Measurements from ENCODE around the gene RHOV. TPM values are rescaled to one million over a fixed set of nuclear protein-coding genes. Genes with fewer than 3 reads are reported as not detected.

Gene RHOV
- total and polyA plus RNA-seq, 9 donors, result 0.06 to 3.0 (median 0.32) TPM

DNA sequence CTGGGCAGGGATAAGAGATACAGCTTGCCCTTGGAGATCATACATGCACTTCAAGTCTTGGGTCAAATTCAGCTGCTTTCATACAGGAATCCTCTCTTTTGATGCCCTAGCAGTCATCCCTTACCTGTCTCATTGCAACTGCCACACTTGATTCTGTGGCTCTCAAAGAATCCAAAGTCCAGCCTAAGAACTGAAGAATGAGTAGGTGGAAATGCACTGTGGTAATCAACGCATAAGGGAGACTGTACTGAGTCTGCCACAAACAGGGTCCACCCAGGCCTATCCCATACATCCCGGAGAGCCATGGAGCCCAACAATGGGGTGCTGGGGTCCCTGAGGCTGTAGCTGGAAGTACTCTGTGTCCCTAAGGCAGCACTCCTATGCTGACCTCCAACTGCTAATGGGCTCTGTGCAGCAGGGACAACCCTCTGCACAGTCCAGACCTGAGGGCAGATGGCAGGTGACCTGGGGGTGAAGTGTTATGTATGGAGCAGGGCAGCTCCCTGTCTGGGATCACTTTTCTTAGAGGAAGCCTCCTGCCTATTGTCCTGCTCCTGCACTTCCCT lies 18.5 kb upstream of the RHOV start:
- 90% methylated on average over 2 of the region's 2 CpGs for whole genome bisulfite sequencing (ENCODE audit: insufficient coverage)

DNA sequence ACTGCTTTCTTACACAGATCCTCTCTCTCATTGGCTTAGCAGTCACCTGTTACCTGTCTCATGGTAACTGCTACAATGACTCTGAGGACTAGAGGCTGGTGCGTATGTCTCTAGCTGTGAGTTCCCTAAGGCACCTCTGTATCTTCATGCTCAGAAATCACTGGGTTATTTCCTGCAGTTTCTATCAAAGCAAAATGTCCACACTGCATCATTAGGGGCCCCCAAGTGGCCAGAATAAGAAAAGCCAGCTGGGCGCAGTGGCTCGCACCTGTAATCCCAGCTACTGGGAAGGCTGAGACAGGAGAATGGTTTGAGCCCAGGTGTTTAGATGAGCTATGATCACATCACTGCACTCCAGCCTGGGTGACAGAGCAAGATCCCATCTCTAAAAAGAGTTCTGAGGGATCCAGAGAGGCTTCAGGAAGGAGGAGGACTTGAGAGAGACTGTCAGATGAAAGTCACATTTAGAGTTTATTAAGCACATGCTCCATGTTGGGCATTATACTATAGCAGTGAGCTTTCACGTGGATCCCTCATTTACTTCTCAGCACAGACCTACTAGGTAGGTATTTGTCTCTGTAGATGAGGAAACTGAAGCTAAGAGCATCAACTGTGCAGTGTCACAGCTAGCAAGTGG lies 17.9 kb upstream of the RHOV start:
- peaks cover 2% of the 10 kb centered on the region for H3K27me3 ChIP-seq (ENCODE audit: control insufficient read depth, insufficient read depth, low read length)
- no peaks in the 10 kb centered on the region for H3K9me3 ChIP-seq (replicated peaks; ENCODE audit: control insufficient read depth, low read depth, low read length)
- H3K4me3 ChIP-seq (ENCODE audit: low read length), result no peak overlapping the region
- peaks cover 18% of the 10 kb centered on the region for H3K4me1 ChIP-seq (ENCODE audit: control insufficient read depth, insufficient read depth, low read length)
- 29% methylated on average over 1 of the region's 4 CpGs for WGBS (ENCODE audit: insufficient coverage)
- no peak overlapping the region for H3K27ac ChIP-seq (ENCODE audit: low read length)
- peak; percentile 51 for DNase-seq
- peaks cover 9% of the 10 kb centered on the region for H3K36me3 ChIP-seq (ENCODE audit: control insufficient read depth, insufficient read depth, low read length)

More for the DNA sequence above, 18.5 kb upstream of the RHOV start:
- Histone ChIP-seq H3K27me3 (ENCODE audit: control insufficient read depth, insufficient read depth, low read length) (peaks cover 2% of the 10 kb centered on the region), H3K4me3 (ENCODE audit: low read length) (no peak overlapping the region), H3K4me1 (ENCODE audit: control insufficient read depth, insufficient read depth, low read length) (peaks cover 18% of the 10 kb centered on the region), H3K9me3 (replicated peaks; ENCODE audit: control insufficient read depth, low read depth, low read length) (no peaks in the 10 kb centered on the region), H3K27ac (ENCODE audit: low read length) (no peak overlapping the region), H3K36me3 (ENCODE audit: control insufficient read depth, insufficient read depth, low read length) (peaks cover 11% of the 10 kb centered on the region)
- no peak for DNase-seq

DNA sequence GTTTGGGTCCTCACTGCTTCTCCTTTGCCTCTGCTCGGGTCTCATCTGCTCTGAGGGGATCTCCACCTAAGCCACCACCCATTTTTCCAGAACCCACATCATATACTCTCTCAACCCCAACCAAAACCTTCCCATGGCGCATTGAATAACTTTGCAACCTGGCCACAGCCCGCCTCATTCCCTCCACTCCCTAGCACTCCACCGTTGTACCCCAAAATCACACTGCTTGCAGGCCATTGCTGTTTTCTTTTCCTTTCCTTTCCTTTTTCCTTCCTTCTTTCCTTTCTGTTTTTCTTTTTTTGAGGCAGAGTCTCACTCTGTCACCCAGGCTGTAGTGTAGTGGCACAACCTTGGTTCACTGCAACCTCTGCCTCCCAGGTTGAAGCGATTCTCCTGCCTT lies 17.1 kb upstream of the RHOV start:
- H3K9me3 ChIP-seq (replicated peaks; ENCODE audit: control insufficient read depth, low read depth, low read length), result no peaks in the 10 kb centered on the region
- 88% methylated on average over 4 of the region's 5 CpGs for WGBS (ENCODE audit: insufficient coverage)
- H3K4me3 ChIP-seq (ENCODE audit: low read length), result no peak overlapping the region
- H3K4me1 ChIP-seq (ENCODE audit: control insufficient read depth, insufficient read depth, low read length), result peaks cover 21% of the 10 kb centered on the region
- no peak overlapping the region for H3K27ac ChIP-seq (ENCODE audit: low read length)
- DNase-seq, result no peak
- peaks cover 4% of the 10 kb centered on the region for H3K36me3 ChIP-seq (ENCODE audit: control insufficient read depth, insufficient read depth, low read length)
- peaks cover 2% of the 10 kb centered on the region for H3K27me3 ChIP-seq (ENCODE audit: control insufficient read depth, insufficient read depth, low read length)

DNA sequence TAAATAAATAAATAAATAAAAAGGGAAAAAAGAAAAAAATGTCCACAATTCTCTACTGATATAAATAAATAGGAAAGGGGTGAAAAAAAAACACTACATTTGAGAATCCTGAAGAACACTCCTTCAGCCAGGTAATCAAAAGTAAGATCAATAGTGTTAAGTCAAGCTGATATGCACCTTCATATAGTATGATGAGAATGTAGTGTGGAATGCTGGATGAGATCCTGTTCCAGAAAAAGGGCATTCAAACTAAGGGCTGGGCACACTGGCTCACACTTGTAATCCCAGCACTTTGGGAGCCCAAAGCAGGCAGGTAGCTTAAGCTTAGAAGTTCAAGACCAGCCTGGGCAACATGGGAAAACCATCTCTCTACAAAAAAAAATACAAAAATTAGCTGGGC lies 15.1 kb upstream of the RHOV start:
- Histone ChIP-seq H3K4me1 (ENCODE audit: control insufficient read depth, insufficient read depth, low read length) (peaks cover 11% of the 10 kb centered on the region), H3K36me3 (ENCODE audit: control insufficient read depth, insufficient read depth, low read length) (no peaks in the 10 kb centered on the region), H3K27me3 (ENCODE audit: control insufficient read depth, insufficient read depth, low read length) (peaks cover 2% of the 10 kb centered on the region), H3K4me3 (ENCODE audit: low read length) (no peak overlapping the region), H3K27ac (ENCODE audit: low read length) (no peak overlapping the region), H3K9me3 (replicated peaks; ENCODE audit: control insufficient read depth, low read depth, low read length) (no peaks in the 10 kb centered on the region)
- DNase-seq, result no peak

DNA sequence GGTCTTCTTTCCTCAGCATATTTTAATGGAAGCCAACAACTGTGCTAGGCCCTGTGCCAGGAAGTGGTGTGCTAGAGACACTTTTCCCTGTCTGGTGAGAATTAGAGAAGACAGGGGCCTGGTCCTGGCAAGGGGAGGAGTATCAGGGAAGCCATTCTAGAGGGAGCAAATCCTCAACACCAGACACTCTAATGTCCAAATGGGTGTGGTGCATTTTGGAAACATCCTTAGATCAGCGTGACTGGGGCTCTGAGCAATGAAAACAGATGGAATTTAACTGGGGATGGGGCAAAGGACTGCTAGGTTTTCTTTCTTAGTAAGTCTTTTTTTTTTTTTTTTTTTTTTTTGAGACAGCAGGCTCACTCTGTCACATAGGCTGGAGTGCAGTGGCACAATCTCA lies 12.6 kb upstream of the RHOV start:
- H3K4me3 ChIP-seq (ENCODE audit: low read length), result no peak overlapping the region
- H3K36me3 ChIP-seq (ENCODE audit: control insufficient read depth, insufficient read depth, low read length), result no peaks in the 10 kb centered on the region
- no CpG with 5 or more reads among the region's 1 CpG for WGBS (ENCODE audit: insufficient coverage)
- peaks cover 5% of the 10 kb centered on the region for H3K9me3 ChIP-seq (replicated peaks; ENCODE audit: control insufficient read depth, low read depth, low read length)
- no peak overlapping the region for H3K27ac ChIP-seq (ENCODE audit: low read length)
- no peaks in the 10 kb centered on the region for H3K27me3 ChIP-seq (ENCODE audit: control insufficient read depth, insufficient read depth, low read length)
- H3K4me1 ChIP-seq (ENCODE audit: control insufficient read depth, insufficient read depth, low read length), result peaks cover 3% of the 10 kb centered on the region
- no peak for DNase-seq

DNA sequence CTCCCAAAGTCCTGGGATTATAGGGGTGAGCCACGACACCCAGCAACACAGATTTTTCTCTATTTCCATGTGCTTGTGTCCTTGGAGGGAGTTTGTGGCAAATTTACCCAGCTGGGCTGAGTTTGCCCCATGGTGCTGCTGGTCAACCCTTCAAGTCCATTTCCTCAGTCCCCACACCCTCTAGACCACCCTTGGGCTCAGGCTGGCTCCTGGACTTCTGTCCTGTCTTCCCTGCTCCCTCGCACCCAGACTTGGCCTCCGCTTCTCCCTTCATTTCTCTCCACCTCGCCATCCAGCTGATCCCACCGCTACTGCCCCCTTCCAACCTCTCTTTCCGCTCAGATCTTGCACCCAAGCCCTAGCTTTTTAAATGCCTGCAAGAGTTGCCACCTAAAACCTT lies 7.3 kb upstream of the RHOV start:
- Histone ChIP-seq H3K4me3 (ENCODE audit: low read length) (no peak overlapping the region), H3K27me3 (ENCODE audit: control insufficient read depth, insufficient read depth, low read length) (no peaks in the 10 kb centered on the region), H3K4me1 (ENCODE audit: control insufficient read depth, insufficient read depth, low read length) (peaks cover 1% of the 10 kb centered on the region), H3K27ac (ENCODE audit: low read length) (no peak overlapping the region), H3K36me3 (ENCODE audit: control insufficient read depth, insufficient read depth, low read length) (no peaks in the 10 kb centered on the region), H3K9me3 (replicated peaks; ENCODE audit: control insufficient read depth, low read depth, low read length) (peaks cover 5% of the 10 kb centered on the region)
- DNase-seq, result no peak
- 94% methylated on average over 5 of the region's 6 CpGs for WGBS (ENCODE audit: insufficient coverage)

- Histone ChIP-seq H3K27me3 (ENCODE audit: control insufficient read depth, insufficient read depth, low read length) (peaks cover 4% of the 10 kb centered on the region), H3K4me1 (ENCODE audit: control insufficient read depth, insufficient read depth, low read length) (no peaks in the 10 kb centered on the region), H3K4me3 (ENCODE audit: low read length) (no peak overlapping the region), H3K9me3 (replicated peaks; ENCODE audit: control insufficient read depth, low read depth, low read length) (peaks cover 5% of the 10 kb centered on the region), H3K36me3 (ENCODE audit: control insufficient read depth, insufficient read depth, low read length) (no peaks in the 10 kb centered on the region), H3K27ac (ENCODE audit: low read length) (no peak overlapping the region)
- WGBS (ENCODE audit: insufficient coverage), result 90% methylated on average over 3 of the region's 6 CpGs
- DNase-seq, result no peak
Measured at GRCh38 chr15:40879609-40880008, 5.6 kb upstream of the RHOV start.

DNA sequence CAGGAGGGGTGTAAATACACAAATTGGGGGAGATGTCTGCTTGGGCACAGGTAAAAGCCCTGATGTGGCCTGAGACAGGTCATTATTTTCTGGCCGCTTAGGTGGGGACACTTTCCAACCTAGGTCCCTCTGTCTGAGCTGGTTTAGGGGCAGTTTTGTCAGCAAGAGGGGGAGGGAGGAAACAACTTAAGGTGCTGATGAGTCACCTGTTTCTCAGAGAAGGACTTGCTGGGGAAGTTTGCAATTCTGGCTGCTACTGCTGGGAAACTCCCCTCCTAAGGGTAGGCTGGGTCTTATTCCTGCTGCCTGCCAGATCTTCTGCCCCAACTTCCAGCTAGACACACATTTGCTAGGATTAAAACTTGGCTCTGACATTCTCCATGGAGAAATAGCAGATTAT lies 4.8 kb upstream of the RHOV start:
- H3K9me3 ChIP-seq (replicated peaks; ENCODE audit: control insufficient read depth, low read depth, low read length), result peaks cover 5% of the 10 kb centered on the region
- no peak overlapping the region for H3K27ac ChIP-seq (ENCODE audit: low read length)
- H3K36me3 ChIP-seq (ENCODE audit: control insufficient read depth, insufficient read depth, low read length), result no peaks in the 10 kb centered on the region
- peaks cover 8% of the 10 kb centered on the region for H3K27me3 ChIP-seq (ENCODE audit: control insufficient read depth, insufficient read depth, low read length)
- no peak overlapping the region for H3K4me3 ChIP-seq (ENCODE audit: low read length)
- 71% methylated on average over 1 of the region's 1 CpG for WGBS (ENCODE audit: insufficient coverage)
- DNase-seq, result no peak
- peaks cover 2% of the 10 kb centered on the region for H3K4me1 ChIP-seq (ENCODE audit: control insufficient read depth, insufficient read depth, low read length)

DNA sequence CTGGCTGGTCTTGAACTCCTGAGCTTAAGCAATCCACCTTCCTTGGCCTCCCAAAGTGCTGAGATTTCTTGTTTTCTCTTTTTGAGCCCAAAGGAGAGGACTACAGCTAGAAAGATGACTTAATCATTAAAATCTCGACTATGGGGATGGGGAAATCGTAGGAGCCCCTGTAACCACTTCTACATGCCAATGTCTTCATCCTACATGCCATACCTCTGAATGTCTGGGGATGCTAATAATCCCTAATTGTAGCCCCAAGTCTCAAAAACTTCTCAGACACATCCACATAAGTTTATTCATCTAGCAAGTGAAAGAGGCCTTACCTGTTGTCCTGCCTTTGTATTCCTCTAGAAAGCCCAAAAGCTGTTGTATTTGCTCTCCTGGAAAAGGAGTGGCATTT lies 3.7 kb upstream of the RHOV start:
- peaks cover 2% of the 10 kb centered on the region for H3K9me3 ChIP-seq (replicated peaks; ENCODE audit: control insufficient read depth, low read depth, low read length)
- H3K36me3 ChIP-seq (ENCODE audit: control insufficient read depth, insufficient read depth, low read length), result no peaks in the 10 kb centered on the region
- DNase-seq, result no peak
- H3K27ac ChIP-seq (ENCODE audit: low read length), result no peak overlapping the region
- WGBS (ENCODE audit: insufficient coverage), result no CpG with 5 or more reads among the region's 2 CpGs
- peaks cover 18% of the 10 kb centered on the region for H3K27me3 ChIP-seq (ENCODE audit: control insufficient read depth, insufficient read depth, low read length)
- H3K4me1 ChIP-seq (ENCODE audit: control insufficient read depth, insufficient read depth, low read length), result peaks cover 6% of the 10 kb centered on the region
- no peak overlapping the region for H3K4me3 ChIP-seq (ENCODE audit: low read length)

DNA sequence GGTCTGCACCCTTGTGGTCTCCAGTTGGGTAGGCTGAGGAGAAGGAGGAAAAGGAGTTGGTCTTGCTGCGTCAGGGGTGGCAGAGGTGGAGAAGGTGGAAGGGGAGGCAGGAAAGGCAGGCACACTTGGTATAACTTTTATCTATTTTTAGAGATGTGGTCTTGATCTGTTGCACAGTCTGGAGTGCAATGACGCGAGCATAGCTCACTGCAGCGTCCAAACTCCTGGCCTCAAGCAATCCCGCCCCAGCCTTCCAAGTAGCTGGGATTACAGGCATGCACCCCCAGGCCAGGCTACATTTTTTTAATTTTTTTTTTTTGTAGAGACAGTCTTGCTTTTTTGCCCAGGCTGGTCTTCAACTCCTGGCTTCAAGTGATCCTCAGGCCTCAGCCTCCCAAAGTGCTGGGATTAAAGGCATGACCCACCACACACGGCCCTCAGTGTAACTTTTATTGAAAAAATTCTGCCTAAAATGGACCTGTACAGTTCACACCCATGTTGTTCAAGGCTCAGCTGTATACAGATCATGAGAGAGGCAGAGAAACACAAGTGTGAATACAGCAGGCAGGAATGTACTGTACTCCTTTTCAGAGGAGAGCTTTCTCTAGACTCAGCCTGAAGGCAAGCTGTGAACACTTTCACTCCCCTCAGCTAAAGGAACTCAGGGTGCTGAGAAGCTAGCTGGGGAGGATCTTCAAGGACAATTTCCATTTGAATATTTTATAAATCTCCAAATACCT lies 2.1 kb upstream of the RHOV start:
- WGBS (ENCODE audit: insufficient coverage), result 83% methylated on average over 5 of the region's 6 CpGs
- H3K36me3 ChIP-seq (ENCODE audit: control insufficient read depth, insufficient read depth, low read length), result no peaks in the 10 kb centered on the region
- H3K4me1 ChIP-seq (ENCODE audit: control insufficient read depth, insufficient read depth, low read length), result peaks cover 6% of the 10 kb centered on the region
- H3K27ac ChIP-seq (ENCODE audit: low read length), result no peak overlapping the region
- no peak for DNase-seq
- no peaks in the 10 kb centered on the region for H3K9me3 ChIP-seq (replicated peaks; ENCODE audit: control insufficient read depth, low read depth, low read length)
- H3K27me3 ChIP-seq (ENCODE audit: control insufficient read depth, insufficient read depth, low read length), result peaks cover 26% of the 10 kb centered on the region
- H3K4me3 ChIP-seq (ENCODE audit: low read length), result no peak overlapping the region

All from muscle of leg (tissue), 11 donors.